ENCODE measurements around the gene KRTAP5-7. TPM values are rescaled to one million over a fixed set of nuclear protein-coding genes. Genes with fewer than 3 reads are reported as not detected.
"Not testable (repeated sequence)": the region's sequence is repeated elsewhere in the genome, so short reads cannot be mapped to it uniquely, and the experiment has no call there.

KRTAP5-7 gene
- total RNA-seq, 6 experiments from 2014 or later = not detected

GRCh38 chr11:71562120-71562519 lies 35.1 kb downstream of the KRTAP5-7 start:
- TF ChIP-seq, protein P1, sequence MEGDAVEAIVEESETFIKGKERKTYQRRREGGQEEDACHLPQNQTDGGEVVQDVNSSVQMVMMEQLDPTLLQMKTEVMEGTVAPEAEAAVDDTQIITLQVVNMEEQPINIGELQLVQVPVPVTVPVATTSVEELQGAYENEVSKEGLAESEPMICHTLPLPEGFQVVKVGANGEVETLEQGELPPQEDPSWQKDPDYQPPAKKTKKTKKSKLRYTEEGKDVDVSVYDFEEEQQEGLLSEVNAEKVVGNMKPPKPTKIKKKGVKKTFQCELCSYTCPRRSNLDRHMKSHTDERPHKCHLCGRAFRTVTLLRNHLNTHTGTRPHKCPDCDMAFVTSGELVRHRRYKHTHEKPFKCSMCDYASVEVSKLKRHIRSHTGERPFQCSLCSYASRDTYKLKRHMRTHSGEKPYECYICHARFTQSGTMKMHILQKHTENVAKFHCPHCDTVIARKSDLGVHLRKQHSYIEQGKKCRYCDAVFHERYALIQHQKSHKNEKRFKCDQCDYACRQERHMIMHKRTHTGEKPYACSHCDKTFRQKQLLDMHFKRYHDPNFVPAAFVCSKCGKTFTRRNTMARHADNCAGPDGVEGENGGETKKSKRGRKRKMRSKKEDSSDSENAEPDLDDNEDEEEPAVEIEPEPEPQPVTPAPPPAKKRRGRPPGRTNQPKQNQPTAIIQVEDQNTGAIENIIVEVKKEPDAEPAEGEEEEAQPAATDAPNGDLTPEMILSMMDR (IDR thresholded peaks at IDR 0.05) = no peak
- H3K27me3 Mint-ChIP-seq (ENCODE audit: insufficient read depth) = peaks cover 21% of the 10 kb centered on the region
- peaks cover 9% of the 10 kb centered on the region for H3K4me1 Mint-ChIP-seq (ENCODE audit: low read depth)
- H3K9me3 Mint-ChIP-seq = no peaks in the 10 kb centered on the region; the same call in 1 of the 2 replicates
- no peak overlapping the region for H3K4me3 Mint-ChIP-seq
- H3K36me3 Mint-ChIP-seq (ENCODE audit: low read depth) = no peaks in the 10 kb centered on the region
- H3K27ac Mint-ChIP-seq = no peak overlapping the region
- DNase-seq = no peak

GRCh38 chr11:71563406-71563805 lies 36.3 kb downstream of the KRTAP5-7 start:
- TF ChIP-seq, protein P1 (IDR thresholded peaks at IDR 0.05) = peak; percentile 70
- peaks cover 9% of the 10 kb centered on the region for H3K4me1 Mint-ChIP-seq (ENCODE audit: low read depth)
- H3K27me3 Mint-ChIP-seq (ENCODE audit: insufficient read depth) = peaks cover 26% of the 10 kb centered on the region
- no peaks in the 10 kb centered on the region for H3K36me3 Mint-ChIP-seq (ENCODE audit: low read depth)
- no peaks in the 10 kb centered on the region; the same call in 1 of the 2 replicates for H3K9me3 Mint-ChIP-seq
- no peak overlapping the region for H3K4me3 Mint-ChIP-seq
- DNase-seq = peak; percentile 80
- H3K27ac Mint-ChIP-seq = no peak overlapping the region

DNA sequence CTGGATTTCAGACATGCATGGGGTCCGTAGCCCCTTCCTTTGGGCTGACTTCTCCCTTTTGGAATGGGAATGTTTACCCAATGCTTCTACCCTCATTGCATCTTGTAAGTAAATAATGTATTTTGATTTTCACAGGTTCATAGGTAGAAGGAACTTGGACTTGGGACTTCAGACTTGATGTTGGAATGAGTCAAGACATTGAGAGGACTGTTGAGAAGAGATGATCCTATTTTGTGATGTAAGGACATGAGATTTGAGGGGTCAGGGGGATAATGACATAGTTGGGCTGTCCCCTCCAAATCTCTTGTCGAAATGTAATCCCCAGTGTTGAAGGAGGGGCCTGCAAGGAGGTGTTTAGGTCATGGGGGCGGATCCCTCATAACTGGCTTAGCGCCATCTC lies 37.4 kb downstream of the KRTAP5-7 start:
- no peak for DNase-seq
- H3K27ac Mint-ChIP-seq = no peak overlapping the region
- peaks cover 17% of the 10 kb centered on the region for H3K4me1 Mint-ChIP-seq (ENCODE audit: low read depth)
- H3K4me3 Mint-ChIP-seq = no peak overlapping the region
- peaks cover 25% of the 10 kb centered on the region for H3K27me3 Mint-ChIP-seq (ENCODE audit: insufficient read depth)
- H3K36me3 Mint-ChIP-seq (ENCODE audit: low read depth) = no peaks in the 10 kb centered on the region
- TF ChIP-seq, protein P1 (IDR thresholded peaks at IDR 0.05) = no peak
- no peaks in the 10 kb centered on the region; the same call in 1 of the 2 replicates for H3K9me3 Mint-ChIP-seq

GRCh38 chr11:71565263-71565662 lies 38.2 kb downstream of the KRTAP5-7 start, which contains the start of gene KRTAP5-10:
TSS of gene KRTAP5-10 (plus strand) at chr11:71565563. CDS start at chr11:71565588, 25 bp downstream.
- no peaks in the 10 kb centered on the region for H3K36me3 Mint-ChIP-seq (ENCODE audit: low read depth)
- peaks cover 23% of the 10 kb centered on the region for H3K27me3 Mint-ChIP-seq (ENCODE audit: insufficient read depth)
- H3K9me3 Mint-ChIP-seq = no peaks in the 10 kb centered on the region; the same call in 1 of the 2 replicates
- no peak within 1 kb of the TSS for H3K27ac Mint-ChIP-seq
- no peak within 1 kb of the TSS for H3K4me3 Mint-ChIP-seq
- H3K4me1 Mint-ChIP-seq (ENCODE audit: low read depth) = peaks cover 17% of the 10 kb centered on the region
- no peak for DNase-seq
- TF ChIP-seq, protein P1 (IDR thresholded peaks at IDR 0.05) = no peak

DNA sequence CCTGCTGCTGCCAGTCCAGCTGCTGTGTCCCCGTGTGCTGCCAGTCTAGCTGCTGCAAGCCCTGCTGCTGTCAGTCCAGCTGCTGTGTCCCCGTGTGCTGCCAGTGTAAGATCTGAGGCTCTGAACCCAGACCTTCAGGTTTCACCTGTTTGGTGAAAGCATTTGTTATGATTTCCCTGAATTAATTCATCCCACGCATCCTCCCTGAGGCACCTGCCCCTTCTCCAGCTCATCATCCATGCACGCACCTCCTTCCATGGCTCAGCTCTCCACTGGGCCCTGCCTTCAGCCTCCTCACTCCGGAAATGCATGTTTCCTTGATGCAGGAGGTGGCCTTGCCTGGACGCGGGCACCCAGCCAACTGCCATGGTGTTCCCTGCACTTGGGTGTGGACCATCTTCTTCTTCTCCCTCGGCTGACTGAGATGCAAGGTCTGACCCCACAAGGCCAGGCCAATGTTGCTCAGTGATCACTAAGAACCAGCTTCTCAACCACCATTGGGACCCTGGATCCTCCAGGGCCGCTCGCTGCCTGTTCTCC lies 39.1 kb downstream of the KRTAP5-7 start:
- no peaks in the 10 kb centered on the region; the same call in 1 of the 2 replicates for H3K9me3 Mint-ChIP-seq
- no peak overlapping the region for H3K4me3 Mint-ChIP-seq
- H3K27me3 Mint-ChIP-seq (ENCODE audit: insufficient read depth) = peaks cover 29% of the 10 kb centered on the region
- TF ChIP-seq, protein P1 (IDR thresholded peaks at IDR 0.05) = no peak
- no peaks in the 10 kb centered on the region for H3K36me3 Mint-ChIP-seq (ENCODE audit: low read depth)
- DNase-seq = no peak
- peaks cover 17% of the 10 kb centered on the region for H3K4me1 Mint-ChIP-seq (ENCODE audit: low read depth)
- no peak overlapping the region for H3K27ac Mint-ChIP-seq

- H3K9me3 Mint-ChIP-seq; H3K4me3 Mint-ChIP-seq; H3K27ac Mint-ChIP-seq; H3K36me3 Mint-ChIP-seq (ENCODE audit: low read depth); DNase-seq: not testable (repeated sequence)
- H3K27me3 Mint-ChIP-seq (ENCODE audit: insufficient read depth) = peaks cover 29% of the 10 kb centered on the region
- H3K4me1 Mint-ChIP-seq (ENCODE audit: low read depth) = peaks cover 17% of the 10 kb centered on the region
Observed at GRCh38 chr11:71566626-71567599, 39.8 kb downstream of the KRTAP5-7 start.

DNA sequence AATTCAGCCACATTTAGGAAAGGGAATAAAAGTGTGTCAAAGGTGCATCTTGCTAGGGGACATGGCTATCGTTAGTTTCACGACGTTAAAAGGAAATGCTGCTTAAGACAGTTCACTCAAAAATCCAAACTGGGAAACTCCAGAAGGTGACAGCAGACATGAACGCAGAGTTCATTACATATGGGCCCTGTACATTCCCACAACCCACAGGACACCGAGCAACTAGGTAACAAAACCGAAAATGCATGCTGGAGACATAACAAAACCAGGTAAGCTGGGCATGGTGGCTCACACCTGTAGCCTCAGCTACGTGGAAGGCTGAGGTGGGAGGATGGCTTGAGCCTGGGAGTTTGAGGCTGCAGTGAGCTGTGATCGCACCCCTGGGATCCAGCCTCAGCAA lies 40.6 kb downstream of the KRTAP5-7 start:
- not testable (repeated sequence) for H3K36me3 Mint-ChIP-seq (ENCODE audit: low read depth); H3K4me3 Mint-ChIP-seq; H3K9me3 Mint-ChIP-seq; H3K27ac Mint-ChIP-seq; DNase-seq
- Mint-ChIP-seq H3K27me3 (ENCODE audit: insufficient read depth) (peaks cover 31% of the 10 kb centered on the region), H3K4me1 (ENCODE audit: low read depth) (peaks cover 17% of the 10 kb centered on the region)
